DND-41 (cell line): ENCODE data around the gene ZNG1F.
"Not testable (repeated sequence)": the region's sequence is repeated elsewhere in the genome, so short reads cannot be mapped to it uniquely, and the experiment has no call there.

Experiments used
- ATAC-seq: fragments of 200-7000 bp; cut with Tn5 transposase; 3 replicates; pipeline ENCODE4 v1.9.1; 2021; ENCODE audit warnings: low read depth; ENCODE audit not compliant: insufficient read depth
- DNase-seq: peaks from one replicate; pipeline ENCODE4 v3.0.0-alpha.2; 2020
- H2AFZ ChIP-seq: 2 replicates; pipeline ENCODE4 v1.6.0; 2012; ENCODE audit warnings: low read depth, low read length
- H3K27ac ChIP-seq: 2 replicates; pipeline ENCODE4 v1.5.1; 2012; ENCODE audit warnings: low read length, inconsistent platforms
- H3K27me3 ChIP-seq: fragments of 200-600 bp; sonication (generic); 2 replicates; pipeline ENCODE4 v1.6.0; 2012; ENCODE audit warnings: low read length, mild to moderate bottlenecking, inconsistent platforms; ENCODE audit not compliant: insufficient read depth, poor library complexity
- H3K36me3 ChIP-seq: 2 replicates; pipeline ENCODE4 v1.5.1; 2012; ENCODE audit warnings: low read length, inconsistent platforms; ENCODE audit not compliant: insufficient read depth
- H3K4me1 ChIP-seq: 2 replicates; pipeline ENCODE4 v1.5.1; 2012; ENCODE audit warnings: mild to moderate bottlenecking, low read length; ENCODE audit not compliant: insufficient read depth
- H3K4me2 ChIP-seq: 2 replicates; pipeline ENCODE4 v1.6.0; 2012; ENCODE audit warnings: mild to moderate bottlenecking, moderate library complexity, low read length, inconsistent platforms; ENCODE audit not compliant: insufficient read depth
- H3K4me3 ChIP-seq, 2 experiments: fragments of 200-600 bp in 1 of 2; shearing (Covaris generic) in 1 of 2; 2 replicates each; pipeline ENCODE4 v1.5.1; 2012 to 2016; ENCODE audit warnings: inconsistent platforms in 2 of 2, low read length in 2 of 2, mild to moderate bottlenecking in 2 of 2, low read depth in 1 of 2, moderate library complexity in 1 of 2
- H3K79me2 ChIP-seq: 2 replicates; pipeline ENCODE4 v1.6.0; 2012; ENCODE audit warnings: low read length, inconsistent platforms; ENCODE audit not compliant: insufficient read depth
- H3K9ac ChIP-seq: 2 replicates; pipeline ENCODE4 v1.6.0; 2012; ENCODE audit warnings: low read depth, mild to moderate bottlenecking, inconsistent platforms, low read length, moderate library complexity
- H3K9me3 ChIP-seq: 2 replicates; pipeline ENCODE4 v1.5.1; 2012; ENCODE audit warnings: low read length, moderate library complexity, mild to moderate bottlenecking, inconsistent platforms; ENCODE audit not compliant: insufficient read depth, severe bottlenecking
- H4K20me1 ChIP-seq: 2 replicates; pipeline ENCODE4 v1.6.0; 2012; ENCODE audit warnings: low read length; ENCODE audit not compliant: insufficient read depth
- EZH2 ChIP-seq: IDR thresholded peaks from 3 replicates; pipeline ENCODE4 v1.6.1; 2012; ENCODE audit warnings: borderline replicate concordance, low read depth, mild to moderate bottlenecking, moderate library complexity, low read length, inconsistent platforms; ENCODE audit not compliant: severe bottlenecking
- TF ChIP-seq, protein P1 (sequence below): IDR thresholded peaks from 2 replicates; pipeline ENCODE4 v1.5.1; 2012; ENCODE audit warnings: borderline replicate concordance, low read length, moderate library complexity, mild to moderate bottlenecking; ENCODE audit not compliant: poor library complexity, severe bottlenecking; ENCODE audit errors: extremely low read depth

The ZNG1F gene

DNA sequence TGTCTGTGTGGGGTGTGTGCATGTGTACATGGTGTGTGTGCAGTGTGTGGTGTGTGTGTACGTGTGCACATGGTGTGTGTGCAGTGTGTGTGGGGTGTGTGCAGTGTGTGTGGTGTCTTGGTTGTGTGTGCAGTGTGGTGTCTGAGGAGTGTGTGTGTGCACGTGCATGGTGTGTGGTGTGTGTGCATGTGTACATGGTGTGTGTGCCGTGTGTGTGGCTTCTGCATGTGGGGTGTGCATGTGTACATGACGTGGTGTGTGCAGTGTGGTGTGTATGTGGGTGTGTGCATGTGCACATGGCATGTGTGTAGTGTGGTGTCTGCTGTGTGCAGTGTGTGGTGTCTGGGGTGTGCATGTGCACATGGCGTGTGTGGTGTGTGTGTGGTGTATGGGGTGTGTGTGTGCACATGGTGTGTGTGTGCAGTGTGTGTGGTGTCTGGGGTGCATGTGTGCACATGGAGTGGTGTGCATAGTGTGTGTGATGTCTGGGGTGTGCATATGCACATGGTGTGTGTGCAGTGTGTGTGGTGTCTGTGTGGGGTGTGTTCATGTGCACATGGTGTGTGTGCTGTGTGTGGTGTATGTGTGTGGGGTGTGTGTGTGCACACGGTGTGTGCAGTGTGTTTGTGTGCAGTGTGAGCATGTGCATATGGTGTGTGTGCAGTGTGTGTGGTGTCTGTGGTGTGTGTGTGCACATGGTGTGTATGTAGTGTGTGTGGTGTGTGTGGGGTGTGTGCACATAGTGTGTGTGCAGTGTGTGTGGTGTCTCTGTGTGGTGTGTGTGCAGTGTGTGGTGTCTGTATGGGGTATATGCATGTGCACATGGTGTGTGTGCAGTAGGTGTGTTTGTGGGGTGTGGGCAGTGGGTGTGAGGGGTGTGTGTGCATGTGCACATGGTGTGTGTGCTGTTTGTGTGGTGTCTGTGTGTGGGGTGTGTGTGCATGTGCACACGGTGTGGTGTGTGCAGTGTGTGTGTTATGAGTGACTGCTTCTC lies 40.6 kb upstream of the ZNG1F start:
- H3K4me1 ChIP-seq = no peaks in the 10 kb centered on the region
- no peak overlapping the region for H3K9ac ChIP-seq
- H3K4me2 ChIP-seq = no peak overlapping the region
- no peaks in the 10 kb centered on the region for H3K27me3 ChIP-seq
- H4K20me1 ChIP-seq = peaks cover 4% of the 10 kb centered on the region; the same call in 1 of the 2 replicates
- ATAC-seq (peak; percentile 53), DNase-seq (no peak)
- no peak overlapping the region for H3K4me3 ChIP-seq
- H3K9me3 ChIP-seq = peaks cover 3% of the 10 kb centered on the region
- no peaks in the 10 kb centered on the region for H3K36me3 ChIP-seq
- no peaks in the 10 kb centered on the region for H3K79me2 ChIP-seq
- H2AFZ ChIP-seq = no peak overlapping the region
- TF ChIP-seq EZH2 = no peak
- TF ChIP-seq, protein P1, sequence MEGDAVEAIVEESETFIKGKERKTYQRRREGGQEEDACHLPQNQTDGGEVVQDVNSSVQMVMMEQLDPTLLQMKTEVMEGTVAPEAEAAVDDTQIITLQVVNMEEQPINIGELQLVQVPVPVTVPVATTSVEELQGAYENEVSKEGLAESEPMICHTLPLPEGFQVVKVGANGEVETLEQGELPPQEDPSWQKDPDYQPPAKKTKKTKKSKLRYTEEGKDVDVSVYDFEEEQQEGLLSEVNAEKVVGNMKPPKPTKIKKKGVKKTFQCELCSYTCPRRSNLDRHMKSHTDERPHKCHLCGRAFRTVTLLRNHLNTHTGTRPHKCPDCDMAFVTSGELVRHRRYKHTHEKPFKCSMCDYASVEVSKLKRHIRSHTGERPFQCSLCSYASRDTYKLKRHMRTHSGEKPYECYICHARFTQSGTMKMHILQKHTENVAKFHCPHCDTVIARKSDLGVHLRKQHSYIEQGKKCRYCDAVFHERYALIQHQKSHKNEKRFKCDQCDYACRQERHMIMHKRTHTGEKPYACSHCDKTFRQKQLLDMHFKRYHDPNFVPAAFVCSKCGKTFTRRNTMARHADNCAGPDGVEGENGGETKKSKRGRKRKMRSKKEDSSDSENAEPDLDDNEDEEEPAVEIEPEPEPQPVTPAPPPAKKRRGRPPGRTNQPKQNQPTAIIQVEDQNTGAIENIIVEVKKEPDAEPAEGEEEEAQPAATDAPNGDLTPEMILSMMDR = no peak
- H3K27ac ChIP-seq = no peak overlapping the region

DNA sequence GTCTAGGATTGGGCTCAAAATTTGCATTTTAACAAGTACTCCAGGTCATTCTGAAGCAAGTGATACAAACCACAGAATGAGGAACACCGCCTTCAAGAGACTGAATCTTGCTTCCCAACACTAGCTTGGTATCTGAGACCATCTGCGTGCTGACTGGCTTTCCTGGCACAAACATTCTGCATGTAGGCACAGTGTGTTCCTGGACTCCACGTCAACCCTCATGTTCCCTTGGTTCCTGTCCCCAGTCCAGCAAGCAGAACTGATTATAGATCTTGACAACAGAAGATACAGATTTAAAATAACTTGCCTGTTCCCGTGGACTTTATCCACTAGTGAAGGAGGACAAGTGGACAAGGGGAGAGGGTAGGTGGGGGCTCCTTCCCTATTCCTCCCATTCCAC lies 30.7 kb upstream of the ZNG1F start:
- H2AFZ ChIP-seq, H3K27me3 ChIP-seq, H3K4me2 ChIP-seq, H3K9me3 ChIP-seq, H3K36me3 ChIP-seq, H3K27ac ChIP-seq, H3K9ac ChIP-seq, DNase-seq, H3K79me2 ChIP-seq, ATAC-seq, H4K20me1 ChIP-seq, H3K4me1 ChIP-seq, H3K4me3 ChIP-seq: not testable (repeated sequence)

DNA sequence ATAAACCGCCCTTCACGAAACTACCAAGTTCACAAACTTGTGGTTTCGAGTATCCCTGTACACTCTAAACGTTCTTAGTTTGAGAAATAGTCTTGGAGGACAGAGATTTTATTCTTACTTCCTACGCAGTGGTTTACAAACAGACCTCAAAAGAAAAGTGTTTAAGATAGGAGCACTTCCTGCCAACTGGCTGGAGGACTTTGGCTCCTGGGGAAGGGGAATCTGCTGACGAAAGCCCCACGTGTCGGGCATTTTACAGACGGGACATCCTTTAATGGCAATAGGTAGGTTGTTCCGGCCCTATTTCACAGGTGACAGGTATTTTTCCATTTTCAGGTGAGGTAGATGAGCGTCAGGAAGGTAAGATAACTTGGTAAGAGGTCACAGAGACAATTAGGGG lies 678 bp downstream of the ZNG1F start:
- H3K4me2 ChIP-seq, H3K4me3 ChIP-seq, H3K27ac ChIP-seq, H3K4me1 ChIP-seq, H3K9me3 ChIP-seq, H4K20me1 ChIP-seq, ATAC-seq, H3K36me3 ChIP-seq, H3K9ac ChIP-seq, H3K79me2 ChIP-seq, DNase-seq, H3K27me3 ChIP-seq, H2AFZ ChIP-seq: not testable (repeated sequence)

DNA sequence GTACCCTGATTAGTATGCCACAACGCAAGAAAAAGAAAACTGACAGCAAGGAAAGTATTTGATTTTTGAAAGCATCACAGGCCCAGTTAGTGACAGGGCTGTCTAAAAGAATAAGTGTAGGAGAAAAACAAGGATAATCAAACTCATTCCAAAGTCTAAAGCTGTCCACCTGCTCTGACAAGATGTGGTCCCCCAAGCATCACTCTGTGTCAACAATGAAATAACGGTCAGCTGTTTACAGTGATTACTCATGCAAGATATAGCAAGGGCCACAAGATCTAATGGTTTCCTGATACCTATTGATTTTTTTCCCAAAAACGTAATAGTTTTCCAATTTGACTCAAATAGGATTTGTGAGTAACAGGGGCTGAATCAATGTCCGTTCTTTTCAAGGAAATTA lies 14.1 kb downstream of the ZNG1F start:
- ATAC-seq, H3K27ac ChIP-seq, H2AFZ ChIP-seq, H3K4me3 ChIP-seq, H3K9ac ChIP-seq, DNase-seq, H3K27me3 ChIP-seq, H3K36me3 ChIP-seq, H3K79me2 ChIP-seq, H4K20me1 ChIP-seq, H3K4me1 ChIP-seq, H3K4me2 ChIP-seq, H3K9me3 ChIP-seq: not testable (repeated sequence)

DNA sequence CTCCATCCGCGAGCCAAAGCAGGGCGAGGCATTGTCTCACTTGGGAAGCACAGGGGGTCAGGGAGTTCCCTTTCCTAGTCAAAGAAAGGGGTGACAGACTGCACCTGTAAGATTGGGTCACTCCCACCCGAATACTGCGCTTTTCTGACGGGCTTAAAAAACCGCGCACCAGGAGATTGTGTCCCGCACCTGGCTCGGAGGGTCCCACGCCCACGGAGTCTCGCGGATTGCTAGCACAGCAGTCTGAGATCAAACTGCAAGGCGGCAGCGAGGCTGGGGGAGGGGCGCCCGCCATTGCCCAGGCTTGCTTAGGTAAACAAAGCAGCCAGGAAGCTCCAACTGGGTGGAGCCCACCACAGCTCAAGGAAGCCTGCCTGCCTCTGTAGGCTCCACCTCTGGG lies 39.0 kb downstream of the ZNG1F start:
- H3K4me2 ChIP-seq, H3K79me2 ChIP-seq, H3K27me3 ChIP-seq, H3K9me3 ChIP-seq, H4K20me1 ChIP-seq, H3K9ac ChIP-seq, ATAC-seq, H3K27ac ChIP-seq, H3K4me3 ChIP-seq, H3K4me1 ChIP-seq, H2AFZ ChIP-seq, DNase-seq, H3K36me3 ChIP-seq: not testable (repeated sequence)

DNA sequence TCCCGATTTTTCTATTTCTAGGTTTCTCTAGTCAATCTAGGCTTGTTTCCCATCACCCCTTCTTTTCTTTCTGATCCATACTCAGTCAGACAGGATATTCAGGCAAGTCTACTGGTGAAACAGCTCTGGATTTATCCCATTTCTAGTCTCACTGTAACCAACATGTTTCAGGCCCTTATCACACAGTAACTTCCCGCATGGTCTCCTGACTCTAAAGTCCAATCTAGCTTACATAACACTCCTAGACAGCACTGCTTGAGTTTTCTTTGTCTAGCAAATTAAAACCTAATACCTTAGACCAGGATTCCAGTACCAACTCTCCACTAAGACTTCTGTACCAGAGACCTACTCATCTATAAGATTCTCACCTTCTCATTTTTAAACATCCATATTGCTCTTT lies 47.2 kb downstream of the ZNG1F start:
- H4K20me1 ChIP-seq, H3K4me1 ChIP-seq, H3K27me3 ChIP-seq, H3K4me3 ChIP-seq, H3K9ac ChIP-seq, H3K9me3 ChIP-seq, H3K79me2 ChIP-seq, H3K4me2 ChIP-seq, H3K36me3 ChIP-seq, DNase-seq, H3K27ac ChIP-seq, ATAC-seq, H2AFZ ChIP-seq: not testable (repeated sequence)

DNA sequence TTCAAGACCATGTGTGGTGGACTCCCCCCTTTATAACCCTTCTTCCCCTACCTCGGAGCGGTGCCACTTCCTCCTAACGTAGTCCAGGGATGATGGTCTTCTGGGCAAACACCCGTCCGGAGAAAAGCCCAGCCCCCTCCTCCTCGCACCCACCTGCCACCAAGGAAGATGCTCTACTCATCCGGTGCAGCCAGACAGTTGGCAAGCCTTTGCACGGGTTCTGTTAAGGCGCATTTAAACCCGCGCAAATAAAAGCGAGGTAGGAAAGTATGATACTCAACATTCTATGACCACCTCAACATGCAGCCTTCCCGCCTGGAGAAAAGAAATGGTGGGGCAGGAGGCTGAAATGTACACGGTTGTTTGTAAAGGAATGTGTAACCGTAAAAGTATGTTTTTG lies 60.5 kb downstream of the ZNG1F start, which contains the start of gene FOXD4L6:
Gene FOXD4L6, minus strand, starts transcription at position 101 of the 400 bp plus-strand sequence. CDS start 298 bp downstream, outside the sequence.
- not testable (repeated sequence) for H3K9ac ChIP-seq, H3K4me3 ChIP-seq, H3K9me3 ChIP-seq, H4K20me1 ChIP-seq, H3K27me3 ChIP-seq, H3K4me2 ChIP-seq, ATAC-seq, H3K36me3 ChIP-seq, H3K27ac ChIP-seq, H2AFZ ChIP-seq, H3K4me1 ChIP-seq, H3K79me2 ChIP-seq, DNase-seq
